Muscle layer of duodenum (tissue), 2 donors: ENCODE data around the gene SDK1.

Source experiments
- H3K27ac ChIP-seq: one replicate; pipeline ENCODE4 v1.7.0; 2013; ENCODE audit warnings: mild to moderate bottlenecking, low read length
- H3K27me3 ChIP-seq: one replicate; pipeline ENCODE4 v1.7.0; 2013; ENCODE audit warnings: low read depth, mild to moderate bottlenecking, control low read depth, low read length
- H3K36me3 ChIP-seq, 2 donors: one replicate each; pipeline ENCODE4 v1.7.0; 2013; ENCODE audit warnings: low read length in 2 of 2, control low read depth in 1 of 2, mild to moderate bottlenecking in 1 of 2; ENCODE audit not compliant: insufficient read depth in 2 of 2, control insufficient read depth in 1 of 2
- H3K4me1 ChIP-seq, 2 donors: one replicate each; pipeline ENCODE4 v1.7.0; 2013; ENCODE audit warnings: low read length in 2 of 2, mild to moderate bottlenecking in 2 of 2, control low read depth in 1 of 2, moderate library complexity in 1 of 2; ENCODE audit not compliant: insufficient read depth in 2 of 2, control insufficient read depth in 1 of 2
- H3K4me3 ChIP-seq, 2 donors: one replicate each; pipeline ENCODE4 v1.7.0; 2013; ENCODE audit warnings: low read length in 2 of 2, low read depth in 1 of 2, mild to moderate bottlenecking in 1 of 2
- H3K9me3 ChIP-seq, 2 donors: one replicate each; pipeline ENCODE4 v1.7.0; 2013; ENCODE audit warnings: low read length in 2 of 2, control low read depth in 1 of 2, mild to moderate bottlenecking in 1 of 2; ENCODE audit not compliant: control insufficient read depth in 1 of 2
- donor health status: healthy.

The SDK1 gene

DNA sequence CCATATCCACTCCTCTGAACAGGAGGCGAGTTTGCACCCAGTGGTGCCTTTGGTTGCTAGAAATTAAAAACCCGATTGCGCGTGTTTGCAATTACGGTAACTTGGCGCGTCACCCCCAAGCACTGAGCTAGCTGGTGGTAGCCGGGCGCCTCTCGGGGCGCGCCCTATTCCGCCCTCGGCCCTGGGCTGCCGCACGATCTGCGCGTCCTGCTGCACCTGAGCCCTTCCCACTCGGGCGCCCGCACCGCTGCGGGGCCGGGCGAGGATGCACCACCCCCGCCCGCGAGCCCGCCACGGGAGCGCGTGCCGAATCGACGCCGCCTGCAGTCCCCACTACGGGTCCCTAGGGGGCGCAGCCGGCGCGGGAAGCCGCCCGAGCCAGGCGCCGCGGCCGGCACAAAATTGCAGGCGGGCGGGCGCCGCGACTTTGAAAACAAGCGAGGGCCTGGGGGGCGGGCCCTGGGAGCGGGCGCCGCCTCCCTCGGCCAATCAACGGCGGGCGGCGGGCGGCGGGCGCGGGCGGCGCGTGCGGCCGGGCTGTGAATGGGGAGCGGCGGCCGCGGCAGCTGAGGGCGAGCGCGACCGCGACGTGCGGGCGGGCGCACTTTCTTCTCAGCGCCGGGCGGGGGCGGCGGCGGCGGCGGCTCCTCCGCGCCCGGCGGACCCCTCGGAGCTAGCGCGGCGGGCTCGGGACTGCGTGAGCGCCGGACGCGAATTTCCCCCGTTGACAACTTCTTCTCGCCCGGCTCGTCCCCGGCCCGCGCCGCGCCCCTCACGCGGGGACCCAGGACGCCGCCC lies at the start of gene SDK1:
SDK1 (plus strand) TSS at position 602 of the 798 bp plus-strand sequence. CDS start 335 bp downstream, outside the sequence.
- peak within 1 kb of the TSS; percentile 72 to 77 for H3K4me3 ChIP-seq
- no peaks in the 10 kb centered on the region for H3K36me3 ChIP-seq
- H3K27me3 ChIP-seq: no peaks in the 10 kb centered on the region
- peaks cover 0 to 10% of the 10 kb centered on the region in 2 donors for H3K4me1 ChIP-seq
- H3K27ac ChIP-seq: no peak within 1 kb of the TSS
- no peaks in the 10 kb centered on the region for H3K9me3 ChIP-seq

- Histone ChIP-seq H3K36me3 (no peaks in the 10 kb centered on the region), H3K27me3 (no peaks in the 10 kb centered on the region), H3K4me1 (no peaks in the 10 kb centered on the region)
Observed at GRCh38 chr7:3254718-3255117, 46.3 kb upstream of the SDK1 start.

DNA sequence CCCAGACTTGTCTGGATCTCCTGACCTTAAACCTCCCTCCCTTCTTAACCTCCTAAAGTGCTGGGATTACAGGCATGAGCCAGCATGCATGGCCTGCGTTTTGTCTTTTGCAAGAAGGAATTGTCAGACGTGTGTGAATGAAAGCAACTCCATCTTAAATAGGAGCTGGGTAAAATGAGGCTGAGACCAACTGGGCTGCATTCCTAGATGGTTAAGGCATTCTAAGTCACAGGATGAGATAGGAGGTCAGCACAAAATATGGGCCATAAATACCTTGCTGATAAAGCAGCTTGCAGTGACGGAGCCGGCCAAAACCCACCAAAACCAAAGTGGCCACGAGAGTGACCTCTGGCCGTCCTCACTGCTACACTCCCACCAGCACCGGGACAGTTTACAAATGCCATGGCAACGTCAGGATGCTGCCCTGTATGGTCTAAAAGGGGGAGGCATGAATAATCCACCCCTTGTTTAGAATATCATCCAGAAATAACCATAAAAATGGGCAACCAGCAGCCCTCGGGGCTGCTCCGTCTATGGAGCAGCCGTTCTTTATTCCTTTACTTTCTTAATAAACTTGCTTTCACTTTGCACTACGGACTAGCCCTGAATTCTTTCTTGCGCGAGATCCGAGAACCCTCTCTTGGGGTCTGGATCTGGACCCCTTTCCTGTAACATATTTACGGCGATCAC lies 41.2 kb upstream of the SDK1 start:
- Histone ChIP-seq H3K27me3 (no peaks in the 10 kb centered on the region), H3K27ac (peak overlapping the region; percentile 64), H3K9me3 (no peaks in the 10 kb centered on the region), H3K4me3 (peak overlapping the region; percentile 66 to 69), H3K4me1 (no peaks in the 10 kb centered on the region), H3K36me3 (no peaks in the 10 kb centered on the region)

More at GRCh38 chr7:3254718-3255117, 46.3 kb upstream of the SDK1 start:
- H3K9me3 ChIP-seq: peaks cover 0 to 2% of the 10 kb centered on the region in 2 donors
- H3K27ac ChIP-seq: no peak overlapping the region
- no peak overlapping the region for H3K4me3 ChIP-seq

DNA sequence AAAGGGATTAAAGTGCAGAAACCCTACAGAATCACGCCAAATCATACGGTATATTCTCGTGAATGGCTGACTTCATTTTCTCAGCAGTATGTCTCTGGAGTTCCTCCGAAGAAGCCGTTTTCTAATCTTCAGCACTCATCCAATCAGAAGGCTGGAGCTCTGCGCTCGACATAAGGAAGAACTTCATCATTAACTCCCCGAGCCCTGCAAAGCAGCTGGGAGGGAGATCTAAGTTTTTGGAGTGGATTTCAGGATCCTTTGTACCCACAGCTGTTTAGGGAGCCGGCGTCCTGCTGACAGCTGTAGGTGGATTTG lies 40.7 kb upstream of the SDK1 start:
- Histone ChIP-seq H3K4me1 (no peaks in the 10 kb centered on the region), H3K36me3 (no peaks in the 10 kb centered on the region), H3K4me3 (peak overlapping the region; percentile 66 to 69), H3K27me3 (no peaks in the 10 kb centered on the region), H3K9me3 (no peaks in the 10 kb centered on the region), H3K27ac (peak overlapping the region; percentile 64)

- Histone ChIP-seq H3K4me1 (no peaks in the 10 kb centered on the region), H3K27me3 (no peaks in the 10 kb centered on the region), H3K36me3 (no peaks in the 10 kb centered on the region), H3K27ac (no peak overlapping the region), H3K4me3 (no peak overlapping the region), H3K9me3 (no peaks in the 10 kb centered on the region)
Observed at GRCh38 chr7:3264693-3265339, 36.2 kb upstream of the SDK1 start.

- Histone ChIP-seq H3K36me3 (no peaks in the 10 kb centered on the region), H3K4me3 (no peak overlapping the region), H3K27me3 (no peaks in the 10 kb centered on the region), H3K4me1 (no peaks in the 10 kb centered on the region), H3K9me3 (no peaks in the 10 kb centered on the region), H3K27ac (no peak overlapping the region)
Observed at GRCh38 chr7:3265388-3265787, 35.7 kb upstream of the SDK1 start.

GRCh38 chr7:3266240-3266639 lies 34.8 kb upstream of the SDK1 start:
- Histone ChIP-seq H3K9me3 (no peaks in the 10 kb centered on the region), H3K27me3 (no peaks in the 10 kb centered on the region), H3K36me3 (no peaks in the 10 kb centered on the region), H3K4me3 (no peak overlapping the region), H3K27ac (no peak overlapping the region), H3K4me1 (no peaks in the 10 kb centered on the region)

GRCh38 chr7:3267966-3268690 lies 32.9 kb upstream of the SDK1 start:
- no peaks in the 10 kb centered on the region for H3K36me3 ChIP-seq
- no peak overlapping the region for H3K27ac ChIP-seq
- no peak overlapping the region for H3K4me3 ChIP-seq
- no peaks in the 10 kb centered on the region for H3K9me3 ChIP-seq
- no peaks in the 10 kb centered on the region for H3K27me3 ChIP-seq
- peaks cover 0 to 5% of the 10 kb centered on the region in 2 donors for H3K4me1 ChIP-seq

DNA sequence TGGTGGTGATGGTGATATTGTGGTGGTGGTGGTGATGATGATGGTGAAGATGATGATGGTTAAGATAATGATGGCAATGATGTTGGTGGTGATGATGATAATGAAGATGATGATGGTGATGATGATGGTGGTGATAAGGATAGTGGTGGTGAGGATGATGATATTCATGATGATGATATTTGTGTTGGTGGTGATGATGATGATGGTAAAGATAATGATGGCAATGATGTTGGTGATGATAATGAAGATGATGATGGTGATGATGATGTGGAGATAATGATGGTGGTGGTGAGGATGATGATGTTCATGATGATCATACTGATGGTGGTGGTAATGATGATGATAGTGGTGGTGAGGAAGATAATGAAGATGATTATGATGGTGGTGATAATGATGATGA lies 30.7 kb upstream of the SDK1 start:
- no peak overlapping the region for H3K27ac ChIP-seq
- H3K4me1 ChIP-seq: peaks cover 0 to 5% of the 10 kb centered on the region in 2 donors
- no peaks in the 10 kb centered on the region for H3K36me3 ChIP-seq
- no peaks in the 10 kb centered on the region for H3K27me3 ChIP-seq
- no peak overlapping the region for H3K4me3 ChIP-seq
- no peaks in the 10 kb centered on the region for H3K9me3 ChIP-seq

DNA sequence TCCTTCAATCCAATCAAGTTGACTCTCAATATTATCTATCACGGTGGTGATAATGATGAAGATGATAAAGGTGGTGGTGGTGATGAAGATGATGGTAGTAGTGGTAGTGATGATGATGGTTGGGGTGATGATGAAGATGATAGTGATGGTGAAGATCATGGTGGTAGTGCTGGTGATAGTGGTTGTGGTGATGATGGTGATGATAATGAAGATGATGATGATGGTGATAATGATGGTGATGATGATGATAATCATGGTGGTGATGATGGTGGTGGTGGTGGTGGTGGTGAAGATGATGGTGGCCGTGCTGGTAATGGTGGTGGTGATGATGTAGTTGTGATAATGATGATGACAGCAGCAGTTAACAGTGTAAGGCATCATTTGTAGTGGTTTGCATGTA lies 29.8 kb upstream of the SDK1 start:
- Histone ChIP-seq H3K27me3 (no peaks in the 10 kb centered on the region), H3K36me3 (no peaks in the 10 kb centered on the region), H3K4me3 (no peak overlapping the region), H3K4me1 (peaks cover 0 to 5% of the 10 kb centered on the region in 2 donors), H3K27ac (no peak overlapping the region), H3K9me3 (no peaks in the 10 kb centered on the region)

DNA sequence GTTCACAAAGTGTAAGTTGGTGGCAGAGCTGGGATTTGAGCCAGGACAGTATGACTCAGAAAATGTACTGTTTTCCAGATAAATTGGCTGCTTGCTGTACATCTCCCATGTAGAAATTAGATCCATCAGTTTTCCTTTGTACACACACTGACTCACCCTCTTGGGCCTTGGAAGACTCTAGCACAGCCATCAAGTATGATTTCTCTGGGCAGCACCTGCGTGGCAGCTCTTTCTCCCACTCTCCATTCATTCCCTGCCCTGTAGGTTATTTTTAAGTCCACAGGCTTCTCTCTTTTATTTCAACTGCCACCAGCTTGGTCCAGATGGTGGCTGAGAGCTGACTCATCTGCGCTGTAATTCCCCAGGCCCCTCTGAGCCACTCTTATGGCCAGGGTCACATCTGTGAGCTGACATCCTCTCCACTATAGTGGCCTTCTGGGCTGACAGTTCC lies 28.3 kb upstream of the SDK1 start:
- no peak overlapping the region for H3K4me3 ChIP-seq
- H3K36me3 ChIP-seq: no peaks in the 10 kb centered on the region
- H3K4me1 ChIP-seq: peaks cover 0 to 5% of the 10 kb centered on the region in 2 donors
- H3K9me3 ChIP-seq: no peaks in the 10 kb centered on the region
- no peak overlapping the region for H3K27ac ChIP-seq
- no peaks in the 10 kb centered on the region for H3K27me3 ChIP-seq
